HK-2 (cell line): ENCODE results near the gene SULT1C3.
A peak's percentile ranks its signal among the peaks of the same experiment; 100 is the strongest.
"Not testable (repeated sequence)": the region's sequence is repeated elsewhere in the genome, so short reads cannot be mapped to it uniquely, and the experiment has no call there.

Experiments used
- DNase-seq: peaks from one replicate; pipeline ENCODE4 v3.0.0-alpha.2; 2018; ENCODE audit not compliant: unreplicated experiment

The SULT1C3 gene

DNA sequence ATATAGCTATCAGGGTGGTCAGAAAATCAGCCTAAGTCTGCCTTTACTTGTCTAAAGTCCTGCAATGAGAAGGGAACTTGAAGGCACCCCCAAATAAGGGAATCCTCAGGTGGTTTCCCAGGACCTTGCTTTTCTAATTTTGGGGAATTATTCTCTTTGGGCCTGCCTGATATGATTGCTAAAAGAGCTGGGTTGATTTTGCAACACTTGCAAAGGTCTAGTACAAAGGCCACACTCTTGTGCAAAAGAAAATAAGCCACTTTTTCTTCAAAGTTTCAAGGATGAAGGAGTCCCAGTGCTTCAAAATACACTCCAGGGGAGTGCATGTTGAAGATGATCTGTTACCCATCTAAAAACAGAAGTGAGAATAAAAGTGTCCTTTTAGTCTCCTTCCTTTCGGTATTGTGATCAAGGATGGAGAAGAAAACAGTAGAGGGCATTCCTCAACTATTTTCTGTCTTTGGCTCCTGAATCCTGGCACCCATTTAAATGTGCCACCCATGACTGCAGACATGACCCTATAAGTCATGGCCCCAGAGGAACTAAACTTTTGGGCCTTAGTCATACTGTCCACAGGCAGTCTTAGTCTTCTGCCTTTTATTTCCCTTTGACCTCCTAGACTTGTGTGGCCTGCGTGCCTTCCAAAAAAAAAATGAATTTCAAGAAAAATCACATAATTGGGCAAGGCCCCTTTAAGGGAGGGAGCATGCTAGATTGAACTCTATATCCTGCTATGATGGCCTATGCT lies 5.1 kb downstream of the SULT1C3 start:
- no peak for DNase-seq

DNA sequence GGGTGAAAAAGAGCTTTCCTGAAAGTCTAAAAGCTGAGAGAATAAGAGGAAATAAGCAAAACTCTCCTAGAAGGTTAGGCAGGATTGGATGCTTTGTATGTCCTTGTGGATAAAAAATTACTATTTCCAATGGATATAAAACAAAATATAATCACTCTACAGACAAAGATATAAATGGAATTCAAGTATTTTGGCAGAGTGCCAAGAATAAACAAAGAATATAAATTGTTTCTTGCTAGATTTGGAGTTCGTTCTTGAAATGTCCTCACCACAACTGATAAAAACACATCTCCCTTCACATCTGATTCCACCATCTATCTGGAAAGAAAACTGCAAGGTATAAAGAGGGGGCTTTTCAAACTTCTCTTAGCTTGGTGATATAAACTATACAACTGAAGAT lies 13.3 kb downstream of the SULT1C3 start:
- DNase-seq: no peak

- no peak for DNase-seq
These were observed 18.1 kb downstream of the SULT1C3 start for GRCh38 chr2:108257757-108258331.

DNA sequence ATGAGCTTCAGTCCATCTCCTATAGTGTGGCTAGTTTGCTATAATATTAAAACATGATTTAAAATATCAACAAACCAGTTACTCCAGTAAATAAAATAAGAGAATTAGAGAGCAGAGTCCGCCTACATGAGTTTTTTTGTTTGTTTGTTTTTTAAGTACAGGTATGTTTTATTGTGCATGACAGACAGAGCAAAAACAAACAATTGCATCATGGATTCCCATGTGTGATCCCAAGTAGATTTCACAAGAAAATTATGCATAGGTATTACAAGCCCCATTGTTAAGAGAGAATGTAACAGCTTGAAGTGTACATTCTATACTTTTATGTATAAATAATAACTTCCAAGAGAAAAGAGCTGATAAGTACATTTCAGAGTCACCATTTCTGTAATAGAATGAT lies 21.0 kb downstream of the SULT1C3 start:
- DNase-seq: no peak

DNA sequence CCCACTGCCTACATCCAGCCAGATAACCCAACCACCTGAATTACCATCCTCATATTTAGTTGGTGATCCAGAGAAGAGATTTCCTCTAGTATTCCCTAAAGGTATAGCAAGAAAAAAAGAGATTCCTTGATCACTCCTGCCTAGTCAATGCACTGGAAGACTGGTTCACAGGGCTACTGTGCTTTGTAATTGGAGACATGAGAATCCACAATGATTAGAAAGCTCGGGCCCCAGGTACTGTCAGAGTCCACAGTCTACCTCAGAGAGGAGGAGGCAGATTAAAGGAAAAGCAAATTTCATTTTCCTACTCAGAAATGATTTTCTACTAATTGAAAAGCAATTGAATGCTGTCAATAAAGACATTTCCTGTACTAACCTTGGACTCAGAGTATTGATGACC lies 22.3 kb downstream of the SULT1C3 start:
- DNase-seq: no peak

GRCh38 chr2:108263401-108263800 lies 23.6 kb downstream of the SULT1C3 start:
- no peak for DNase-seq

DNA sequence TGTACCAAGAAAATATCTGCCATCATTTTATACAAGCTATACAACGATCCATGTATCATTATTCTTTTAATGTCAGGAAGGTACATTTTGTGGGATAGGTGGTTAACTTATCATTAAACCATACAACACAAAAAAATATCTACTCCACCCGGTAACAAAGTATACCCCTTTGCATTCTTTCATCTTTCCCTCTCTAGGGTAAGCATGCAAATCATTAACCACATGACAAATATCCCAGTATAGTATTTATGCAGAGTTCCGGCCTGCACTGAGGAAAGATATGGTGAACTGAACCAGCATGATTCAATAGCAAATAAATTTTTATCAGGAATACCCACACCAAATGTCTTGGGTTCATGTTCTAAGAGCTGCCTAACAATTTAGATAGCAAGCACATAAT lies 26.4 kb downstream of the SULT1C3 start:
- DNase-seq: no peak

GRCh38 chr2:108267101-108267500 lies 27.3 kb downstream of the SULT1C3 start:
- DNase-seq: peak; percentile 33

DNA sequence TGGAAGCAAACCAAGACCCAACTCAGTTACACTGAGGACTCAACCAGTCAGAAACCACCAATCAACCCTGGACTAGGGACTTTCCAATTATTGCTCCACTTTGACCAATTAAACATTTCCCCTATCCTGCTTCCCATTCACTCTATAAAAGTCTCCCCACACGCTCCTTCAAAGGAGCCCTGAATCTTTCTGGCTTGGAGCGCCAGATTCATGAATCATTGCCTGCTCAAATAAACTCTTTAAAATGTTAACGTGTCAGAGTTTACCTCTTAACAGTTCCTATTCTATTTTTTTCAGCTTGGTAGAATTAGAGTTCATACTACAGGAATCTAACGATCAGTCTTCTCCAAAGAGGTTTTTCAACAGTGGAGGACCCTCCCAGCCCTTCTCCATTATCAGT lies 28.2 kb downstream of the SULT1C3 start:
- DNase-seq: peak; percentile 41

GRCh38 chr2:108270346-108270745 lies 30.6 kb downstream of the SULT1C3 start:
- DNase-seq: no peak

GRCh38 chr2:108270768-108271506 lies 31.2 kb downstream of the SULT1C3 start:
- peak; percentile 9 for DNase-seq

DNA sequence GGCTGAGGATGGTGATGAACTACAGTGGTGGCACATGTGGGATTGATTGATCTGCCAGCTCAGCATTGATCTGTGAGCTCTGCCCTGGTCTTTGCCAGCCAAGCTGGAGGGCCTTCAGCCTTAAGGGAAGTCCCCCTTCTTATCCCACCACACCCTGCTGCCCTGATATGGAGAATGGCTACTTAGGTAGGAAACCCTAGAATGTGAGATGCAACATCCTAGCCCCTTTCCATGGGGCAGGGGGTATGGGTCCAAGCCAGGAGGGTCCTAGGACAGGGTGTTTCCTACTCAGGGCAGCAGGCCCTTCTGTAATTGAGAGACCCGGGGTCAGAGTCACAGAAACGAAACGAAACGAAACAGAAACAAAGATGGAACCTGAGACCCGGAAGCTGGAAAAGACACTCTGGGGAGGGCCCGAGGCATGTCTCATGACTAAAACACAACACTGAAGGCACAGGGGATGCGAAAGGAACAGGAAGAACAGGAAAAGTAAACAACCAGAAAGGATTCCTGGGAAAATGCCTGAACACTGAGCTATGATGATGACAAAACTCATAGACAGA lies 32.0 kb downstream of the SULT1C3 start:
- peak; percentile 45 for DNase-seq

DNA sequence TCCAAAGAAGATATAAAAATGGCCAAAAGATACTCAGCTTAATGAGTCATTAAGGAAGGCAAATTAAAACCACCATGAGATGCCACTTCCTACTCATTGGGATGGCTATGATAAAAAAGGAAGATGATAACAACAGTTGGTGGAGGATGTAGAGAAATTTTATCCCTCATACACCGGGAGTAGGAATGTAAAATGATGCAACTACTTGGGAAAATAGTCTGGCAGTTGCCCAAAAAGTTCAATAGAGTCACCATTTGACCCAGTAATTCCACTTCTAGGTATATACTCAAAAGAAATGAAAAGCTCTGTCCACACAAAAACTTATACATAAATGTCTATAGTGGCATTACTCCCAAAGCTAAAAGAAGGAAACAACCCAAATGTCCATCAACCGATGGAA lies 38.9 kb downstream of the SULT1C3 start:
- no peak for DNase-seq

- no peak for DNase-seq
These were observed 39.7 kb downstream of the SULT1C3 start for GRCh38 chr2:108279468-108279867.

GRCh38 chr2:108280466-108280865 lies 40.7 kb downstream of the SULT1C3 start:
- DNase-seq: no peak

DNA sequence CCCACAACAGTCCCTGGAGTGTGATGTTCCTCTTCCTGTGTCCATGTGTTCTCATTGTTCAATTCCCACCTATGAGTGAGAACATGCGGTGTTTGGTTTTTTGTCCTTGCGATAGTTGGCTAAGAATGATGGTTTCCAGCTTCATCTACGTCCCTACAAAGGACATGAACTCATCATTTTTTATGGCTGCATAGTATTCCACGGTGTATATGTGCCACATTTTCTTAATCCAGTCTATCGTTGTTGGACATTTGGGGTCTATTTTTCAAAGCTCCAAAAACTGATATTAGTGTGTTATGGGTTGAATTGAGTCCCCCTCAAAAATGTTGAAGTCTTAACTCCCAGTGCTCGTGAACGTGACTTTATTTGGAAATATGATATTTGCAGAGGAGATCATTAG lies 44.8 kb downstream of the SULT1C3 start:
- DNase-seq: not testable (repeated sequence)

GRCh38 chr2:108285616-108286015 lies 45.8 kb downstream of the SULT1C3 start:
- DNase-seq: no peak

DNA sequence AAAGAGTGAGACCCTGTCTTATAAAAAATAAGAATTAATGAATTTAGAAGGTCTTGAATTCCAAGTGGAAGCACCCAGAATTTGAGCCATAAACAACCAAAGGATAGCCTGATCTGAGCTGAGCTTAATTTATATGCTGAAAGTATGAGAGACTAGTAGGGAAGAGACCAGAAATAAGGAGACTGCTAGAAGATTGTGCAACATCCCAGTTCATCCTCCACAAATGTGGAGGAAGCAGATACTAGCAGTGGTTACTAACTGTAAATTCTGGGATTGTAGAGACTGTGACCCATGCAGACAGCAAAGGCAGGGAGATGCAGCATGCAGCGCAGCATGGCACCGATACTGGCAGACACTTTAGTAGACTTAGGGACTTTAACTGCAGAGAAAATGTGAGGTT lies 47.4 kb downstream of the SULT1C3 start:
- DNase-seq: no peak

DNA sequence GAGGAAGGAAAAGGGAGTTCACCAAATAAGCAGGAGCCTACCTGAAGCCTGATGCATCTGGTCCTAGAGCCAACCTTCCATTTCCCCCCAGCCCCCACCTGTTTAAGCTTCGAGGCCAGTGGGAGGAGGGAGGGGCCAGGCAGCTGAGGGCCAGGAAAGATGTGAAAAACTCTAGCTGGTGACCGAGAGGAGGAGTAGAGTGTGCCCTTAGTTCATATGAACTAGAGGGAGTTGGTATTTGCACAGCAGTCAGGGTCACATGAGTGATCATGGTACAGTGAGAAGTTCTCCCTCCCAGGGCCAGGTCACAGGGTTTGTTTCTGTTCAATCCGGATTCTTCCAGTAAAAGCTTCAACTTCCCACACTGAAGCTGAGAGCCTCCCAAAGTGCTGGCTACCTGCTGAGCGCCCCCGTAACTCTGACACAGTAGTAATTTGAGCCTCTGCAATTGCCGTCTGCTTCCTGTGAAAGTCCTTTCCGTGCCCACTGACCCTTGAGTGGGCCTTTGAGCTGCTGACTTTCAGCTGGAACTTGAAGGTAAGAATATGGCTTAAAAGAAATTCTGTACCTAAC lies 48.9 kb downstream of the SULT1C3 start, which contains the start of gene SULT1C2:
Gene SULT1C2 (plus strand): TSS at position 362 of the 573 bp plus-strand sequence. CDS start 4,773 bp downstream, outside the sequence.
- peak; percentile 46 for DNase-seq

DNA sequence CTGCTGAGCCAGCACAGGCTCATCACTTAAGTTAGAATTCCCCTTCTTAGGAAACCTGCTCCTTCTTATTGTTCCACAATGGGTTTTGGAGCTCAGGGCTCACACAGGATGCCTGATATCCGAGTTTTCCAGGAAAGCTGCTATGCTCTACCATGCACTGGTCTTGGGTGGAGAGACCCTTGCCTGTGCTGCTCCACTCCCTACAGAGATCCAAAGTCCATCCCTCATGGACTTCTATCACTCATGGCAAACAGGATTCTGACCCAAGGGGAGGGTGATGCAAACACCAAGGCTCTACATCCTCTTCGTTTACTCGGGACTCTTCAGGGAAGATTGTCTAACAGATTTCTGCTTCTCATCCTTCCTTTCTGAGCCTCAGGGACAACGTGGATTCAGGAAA lies 54.1 kb downstream of the SULT1C3 start:
- no peak for DNase-seq

DNA sequence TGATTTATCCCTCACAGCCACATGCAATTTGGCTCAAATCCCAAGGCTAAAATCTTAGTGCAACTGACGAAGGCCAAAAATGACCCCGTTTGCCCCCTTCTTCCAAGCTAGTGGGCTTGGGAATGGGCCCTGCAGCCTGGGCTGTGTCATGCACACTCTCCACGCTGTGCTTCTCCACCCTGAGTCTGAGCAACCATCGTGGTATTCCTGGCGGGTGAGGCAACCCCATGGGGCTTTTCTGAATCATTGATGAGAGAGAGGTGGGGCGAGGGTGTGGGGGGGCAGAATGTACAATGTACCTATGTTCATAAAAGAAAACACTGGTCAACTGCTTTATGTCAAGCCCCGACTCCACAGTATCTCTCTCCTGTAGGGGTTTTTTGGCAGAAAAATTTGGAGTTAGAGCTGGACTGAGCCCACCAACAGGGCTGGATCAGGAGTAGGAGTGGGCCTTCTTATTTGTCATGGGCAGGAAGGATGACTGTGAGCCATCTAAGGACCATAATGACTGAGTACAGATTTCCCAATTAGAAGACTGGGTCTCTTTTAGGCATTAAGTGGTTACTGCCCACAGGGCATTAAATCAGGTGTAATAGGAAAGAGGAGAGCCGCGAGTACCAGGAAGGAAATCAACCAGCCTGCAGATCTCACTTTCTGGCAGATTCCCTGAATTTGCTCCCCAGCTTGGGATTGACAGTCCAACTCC lies 57.8 kb downstream of the SULT1C3 start:
- DNase-seq: peak; percentile 39

DNA sequence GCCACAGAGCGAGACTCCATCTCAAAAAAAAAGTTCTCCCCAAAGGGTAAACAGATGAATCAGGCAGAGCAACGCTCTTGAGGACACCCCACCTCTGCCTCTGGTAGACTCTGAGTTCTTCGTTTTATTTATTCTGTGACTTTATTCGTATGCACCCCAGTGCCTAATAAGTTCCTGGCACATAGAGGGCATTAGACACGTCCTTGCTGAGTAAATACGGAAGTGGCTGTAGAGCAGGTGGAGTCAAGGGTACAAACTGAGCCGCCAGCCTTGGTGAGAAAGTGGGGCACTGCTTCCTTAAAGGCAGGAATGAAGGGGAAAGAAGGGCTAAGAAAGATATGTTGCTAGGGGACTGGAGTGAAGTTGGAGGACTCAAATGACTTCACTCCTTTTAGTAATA lies 61.8 kb downstream of the SULT1C3 start:
- no peak for DNase-seq
